ENCODE results near the gene PLCL1. TPM values are rescaled to one million over a fixed set of nuclear protein-coding genes. Genes with fewer than 3 reads are reported as not detected.

The PLCL1 gene
- total RNA-seq, 1 experiment from 2014 or later = 0.07 TPM

DNA sequence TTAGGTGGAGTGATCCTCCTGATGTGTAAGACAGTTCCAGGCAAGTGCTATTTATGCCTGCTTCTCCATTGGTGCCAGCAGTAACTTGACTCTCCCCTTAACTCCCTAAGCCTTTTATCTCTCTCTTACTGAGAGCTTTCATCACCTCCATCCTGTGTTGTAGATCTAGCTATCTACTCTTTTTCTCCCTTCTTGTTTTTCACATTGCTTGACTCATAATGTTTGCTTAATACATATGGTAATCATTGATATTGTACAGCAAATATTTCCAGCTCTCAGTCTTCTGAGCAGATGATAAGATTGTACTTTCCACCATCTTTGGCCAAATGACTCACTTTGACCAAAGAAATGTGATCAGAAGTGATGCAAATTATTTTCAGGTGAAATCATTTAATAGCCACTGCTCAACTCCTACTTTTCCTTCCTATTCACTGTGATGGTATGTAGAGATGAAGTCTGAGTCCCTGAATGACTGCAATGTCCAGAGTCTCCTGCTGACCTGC is 165.0 kb downstream of the PLCL1 start:
- ChIA-PET POLR2A (no interaction called here), CTCF (no interaction called here)
- Mint-ChIP-seq H3K27me3 (ENCODE audit: low read depth) (no peaks in the 10 kb centered on the region), H3K4me1 (no peaks in the 10 kb centered on the region), H3K36me3 (no peaks in the 10 kb centered on the region), H3K9me3 (peaks cover 12% of the 10 kb centered on the region), H3K27ac (no peak overlapping the region), H3K4me3 (no peak overlapping the region)
- no peak for DNase-seq (ENCODE audit: low spot score)
- ATAC-seq = no peak
- TF ChIP-seq ZNF423 (CRISPR knock-in tag; IDR thresholded peaks at IDR 0.05) (no peak), E2F1 (CRISPR knock-in tag; IDR thresholded peaks at IDR 0.05) (no peak), ARID4B (CRISPR knock-in tag; IDR thresholded peaks at IDR 0.05; ENCODE audit: borderline replicate concordance) (no peak), TP53 (CRISPR knock-in tag; IDR thresholded peaks at IDR 0.05) (no peak), NR1H2 (CRISPR knock-in tag; IDR thresholded peaks at IDR 0.05) (no peak), ATF2 (CRISPR knock-in tag; IDR thresholded peaks at IDR 0.05; ENCODE audit: borderline replicate concordance, low read depth) (no peak), IRF2 (CRISPR knock-in tag; IDR thresholded peaks at IDR 0.05; ENCODE audit: borderline replicate concordance, low read depth) (no peak), CTCF (IDR thresholded peaks at IDR 0.05) (no peak), USF2 (CRISPR knock-in tag; IDR thresholded peaks at IDR 0.05) (no peak), PREB (CRISPR knock-in tag; IDR thresholded peaks at IDR 0.05; ENCODE audit: borderline replicate concordance) (no peak), NR2C2 (CRISPR knock-in tag; IDR thresholded peaks at IDR 0.05) (no peak), E2F4 (CRISPR knock-in tag; IDR thresholded peaks at IDR 0.05; ENCODE audit: borderline replicate concordance, low read depth) (no peak), JUN (CRISPR knock-in tag; IDR thresholded peaks at IDR 0.05) (no peak)
- TF ChIP-seq, protein P1, sequence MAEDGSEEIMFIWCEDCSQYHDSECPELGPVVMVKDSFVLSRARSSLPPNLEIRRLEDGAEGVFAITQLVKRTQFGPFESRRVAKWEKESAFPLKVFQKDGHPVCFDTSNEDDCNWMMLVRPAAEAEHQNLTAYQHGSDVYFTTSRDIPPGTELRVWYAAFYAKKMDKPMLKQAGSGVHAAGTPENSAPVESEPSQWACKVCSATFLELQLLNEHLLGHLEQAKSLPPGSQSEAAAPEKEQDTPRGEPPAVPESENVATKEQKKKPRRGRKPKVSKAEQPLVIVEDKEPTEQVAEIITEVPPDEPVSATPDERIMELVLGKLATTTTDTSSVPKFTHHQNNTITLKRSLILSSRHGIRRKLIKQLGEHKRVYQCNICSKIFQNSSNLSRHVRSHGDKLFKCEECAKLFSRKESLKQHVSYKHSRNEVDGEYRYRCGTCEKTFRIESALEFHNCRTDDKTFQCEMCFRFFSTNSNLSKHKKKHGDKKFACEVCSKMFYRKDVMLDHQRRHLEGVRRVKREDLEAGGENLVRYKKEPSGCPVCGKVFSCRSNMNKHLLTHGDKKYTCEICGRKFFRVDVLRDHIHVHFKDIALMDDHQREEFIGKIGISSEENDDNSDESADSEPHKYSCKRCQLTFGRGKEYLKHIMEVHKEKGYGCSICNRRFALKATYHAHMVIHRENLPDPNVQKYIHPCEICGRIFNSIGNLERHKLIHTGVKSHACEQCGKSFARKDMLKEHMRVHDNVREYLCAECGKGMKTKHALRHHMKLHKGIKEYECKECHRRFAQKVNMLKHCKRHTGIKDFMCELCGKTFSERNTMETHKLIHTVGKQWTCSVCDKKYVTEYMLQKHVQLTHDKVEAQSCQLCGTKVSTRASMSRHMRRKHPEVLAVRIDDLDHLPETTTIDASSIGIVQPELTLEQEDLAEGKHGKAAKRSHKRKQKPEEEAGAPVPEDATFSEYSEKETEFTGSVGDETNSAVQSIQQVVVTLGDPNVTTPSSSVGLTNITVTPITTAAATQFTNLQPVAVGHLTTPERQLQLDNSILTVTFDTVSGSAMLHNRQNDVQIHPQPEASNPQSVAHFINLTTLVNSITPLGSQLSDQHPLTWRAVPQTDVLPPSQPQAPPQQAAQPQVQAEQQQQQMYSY (CRISPR knock-in tag; IDR thresholded peaks at IDR 0.05) = no peak
- TF ChIP-seq, protein P2, sequence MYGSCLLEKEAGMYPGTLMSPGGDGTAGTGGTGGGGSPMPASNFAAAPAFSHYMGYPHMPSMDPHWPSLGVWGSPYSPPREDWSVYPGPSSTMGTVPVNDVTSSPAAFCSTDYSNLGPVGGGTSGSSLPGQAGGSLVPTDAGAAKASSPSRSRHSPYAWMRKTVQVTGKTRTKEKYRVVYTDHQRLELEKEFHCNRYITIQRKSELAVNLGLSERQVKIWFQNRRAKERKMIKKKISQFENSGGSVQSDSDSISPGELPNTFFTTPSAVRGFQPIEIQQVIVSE (CRISPR knock-in tag; IDR thresholded peaks at IDR 0.05; ENCODE audit: borderline replicate concordance) = no peak
- TF ChIP-seq, protein P3, sequence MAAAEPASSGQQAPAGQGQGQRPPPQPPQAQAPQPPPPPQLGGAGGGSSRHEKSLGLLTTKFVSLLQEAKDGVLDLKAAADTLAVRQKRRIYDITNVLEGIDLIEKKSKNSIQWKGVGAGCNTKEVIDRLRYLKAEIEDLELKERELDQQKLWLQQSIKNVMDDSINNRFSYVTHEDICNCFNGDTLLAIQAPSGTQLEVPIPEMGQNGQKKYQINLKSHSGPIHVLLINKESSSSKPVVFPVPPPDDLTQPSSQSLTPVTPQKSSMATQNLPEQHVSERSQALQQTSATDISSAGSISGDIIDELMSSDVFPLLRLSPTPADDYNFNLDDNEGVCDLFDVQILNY (CRISPR knock-in tag; IDR thresholded peaks at IDR 0.05) = no peak

Data from WTC11 (cell line).